Duodenal mucosa (tissue), 2 donors: ENCODE measurements around the gene KIRREL1.
A peak's percentile ranks its signal among the peaks of the same experiment; 100 is the strongest.

ENCODE experiments used
- H3K27ac ChIP-seq: one replicate; pipeline ENCODE4 v1.7.0; 2013; ENCODE audit warnings: low read depth, low read length
- H3K27me3 ChIP-seq, 2 donors: one replicate each; pipeline ENCODE4 v1.7.0; 2013; ENCODE audit warnings: low read length in 2 of 2, control low read depth in 1 of 2; ENCODE audit not compliant: insufficient read depth in 2 of 2, control insufficient read depth in 1 of 2
- H3K36me3 ChIP-seq, 2 donors: one replicate each; pipeline ENCODE4 v1.7.0; 2013; ENCODE audit warnings: low read length in 2 of 2, control low read depth in 1 of 2; ENCODE audit not compliant: insufficient read depth in 2 of 2, control insufficient read depth in 1 of 2
- H3K4me1 ChIP-seq, 2 donors: one replicate each; pipeline ENCODE4 v1.7.0; 2013; ENCODE audit warnings: low read length in 2 of 2, control low read depth in 1 of 2; ENCODE audit not compliant: insufficient read depth in 2 of 2, control insufficient read depth in 1 of 2
- H3K4me3 ChIP-seq, 2 donors: one replicate each; pipeline ENCODE4 v1.7.0; 2013; ENCODE audit warnings: low read length in 2 of 2, low read depth in 1 of 2
- H3K9ac ChIP-seq, 2 donors: one replicate each; pipeline ENCODE4 v1.7.0; 2013; ENCODE audit warnings: low read length in 2 of 2, low read depth in 1 of 2
- H3K9me3 ChIP-seq, 2 donors: one replicate each; pipeline ENCODE4 v1.7.0; 2013; ENCODE audit warnings: low read length in 2 of 2, control low read depth in 1 of 2; ENCODE audit not compliant: control insufficient read depth in 1 of 2

The KIRREL1 gene

DNA sequence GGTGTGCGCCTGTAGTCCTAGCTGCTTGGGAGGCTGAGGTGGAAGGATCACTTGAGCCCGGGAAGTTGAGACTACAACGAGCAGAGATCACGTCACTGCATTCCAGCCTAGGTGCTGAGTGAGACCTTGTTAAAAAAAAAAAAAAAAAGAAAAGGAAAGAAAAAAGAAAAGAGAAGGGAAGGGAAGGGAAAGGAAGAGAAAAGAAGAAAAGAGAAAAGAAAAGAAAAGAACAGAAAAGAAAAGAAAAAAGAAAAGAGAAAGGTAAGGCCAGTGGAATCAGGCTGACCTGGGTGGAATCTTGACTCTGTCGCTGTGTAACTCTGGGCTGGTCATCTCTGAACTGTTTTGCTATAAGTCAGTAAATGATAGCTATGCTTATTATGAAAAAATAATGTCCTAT lies 33.7 kb upstream of the KIRREL1 start:
- peaks cover 0 to 2% of the 10 kb centered on the region in 2 donors for H3K27me3 ChIP-seq

DNA sequence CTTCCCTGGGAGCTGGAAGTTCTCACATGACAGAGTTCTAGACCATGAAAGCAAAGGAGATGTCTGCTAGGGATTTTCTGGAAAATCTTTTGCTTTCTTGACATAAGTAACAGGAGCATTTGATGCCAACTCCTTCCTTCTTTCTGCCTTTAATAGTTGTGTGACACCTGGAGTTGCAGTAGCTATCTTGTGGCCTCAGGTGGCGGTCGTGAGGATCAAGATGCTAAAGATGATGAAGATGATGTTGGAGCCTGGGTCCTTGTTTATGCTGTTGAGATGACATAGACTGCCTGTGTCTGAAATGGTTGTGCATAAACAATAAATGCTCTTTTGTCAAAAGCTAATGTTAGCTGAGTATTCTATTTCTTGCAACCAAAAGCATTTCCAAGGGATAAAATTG lies 32.7 kb upstream of the KIRREL1 start:
- H3K4me1 ChIP-seq, result peaks cover 19 to 31% of the 10 kb centered on the region in 2 donors
- no peak overlapping the region for H3K4me3 ChIP-seq
- H3K9me3 ChIP-seq, result no peaks in the 10 kb centered on the region
- H3K36me3 ChIP-seq, result no peaks in the 10 kb centered on the region
- H3K9ac ChIP-seq, result no peak overlapping the region
- H3K27me3 ChIP-seq, result peaks cover 0 to 2% of the 10 kb centered on the region in 2 donors
- no peak overlapping the region for H3K27ac ChIP-seq

More for the DNA sequence above, 33.7 kb upstream of the KIRREL1 start:
- Histone ChIP-seq H3K4me3 (no peak overlapping the region), H3K36me3 (no peaks in the 10 kb centered on the region), H3K4me1 (peaks cover 10 to 21% of the 10 kb centered on the region in 2 donors), H3K9ac (no peak overlapping the region), H3K27ac (no peak overlapping the region), H3K9me3 (no peaks in the 10 kb centered on the region)

DNA sequence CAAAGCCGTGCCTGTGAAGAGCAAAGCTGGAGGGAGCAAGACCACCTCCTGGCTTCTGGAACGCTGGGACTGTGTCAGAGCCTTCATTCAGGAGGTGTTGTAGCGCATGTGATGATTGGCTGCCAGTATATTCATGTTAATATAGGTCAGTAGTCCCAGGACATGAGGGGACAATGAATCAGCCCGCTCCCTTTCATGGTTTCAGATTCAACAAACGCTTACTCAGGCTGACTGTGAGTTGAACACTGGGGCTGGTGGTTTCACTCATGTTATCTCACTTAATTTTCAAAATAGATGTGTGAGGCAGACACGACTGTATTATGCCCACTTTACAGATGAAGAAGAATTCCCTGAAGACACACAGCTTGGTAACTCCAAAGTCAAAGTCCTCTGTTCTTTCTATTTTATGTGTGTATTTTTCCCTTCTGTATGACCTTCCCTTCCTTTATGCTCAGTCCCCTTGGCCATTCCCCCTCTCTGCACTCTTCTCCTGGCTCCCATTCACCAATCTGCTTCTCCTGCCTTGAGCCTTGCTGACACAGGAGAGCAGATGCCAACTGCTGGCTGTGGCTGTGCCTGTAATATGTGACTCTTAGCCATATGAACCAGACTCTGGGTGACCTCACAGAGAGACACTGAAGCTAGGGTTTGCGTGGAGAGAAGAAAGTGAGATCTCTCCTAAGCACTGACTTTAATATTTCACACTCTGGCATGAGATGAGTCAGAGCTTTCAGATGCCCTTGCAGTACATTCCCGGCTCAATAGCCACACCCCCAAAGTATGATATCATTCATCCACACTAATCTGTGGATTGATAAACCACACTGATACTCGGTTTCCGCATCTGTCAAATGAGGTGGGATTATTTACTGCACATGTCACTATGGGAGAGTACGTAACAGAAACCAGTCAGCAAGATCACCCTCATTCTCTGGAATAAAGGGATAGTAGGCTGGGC lies 31.4 kb upstream of the KIRREL1 start:
- Histone ChIP-seq H3K27ac (no peak overlapping the region), H3K36me3 (no peaks in the 10 kb centered on the region), H3K4me3 (no peak overlapping the region), H3K9ac (no peak overlapping the region), H3K9me3 (no peaks in the 10 kb centered on the region), H3K27me3 (peaks cover 0 to 2% of the 10 kb centered on the region in 2 donors), H3K4me1 (peaks cover 28 to 42% of the 10 kb centered on the region in 2 donors)

DNA sequence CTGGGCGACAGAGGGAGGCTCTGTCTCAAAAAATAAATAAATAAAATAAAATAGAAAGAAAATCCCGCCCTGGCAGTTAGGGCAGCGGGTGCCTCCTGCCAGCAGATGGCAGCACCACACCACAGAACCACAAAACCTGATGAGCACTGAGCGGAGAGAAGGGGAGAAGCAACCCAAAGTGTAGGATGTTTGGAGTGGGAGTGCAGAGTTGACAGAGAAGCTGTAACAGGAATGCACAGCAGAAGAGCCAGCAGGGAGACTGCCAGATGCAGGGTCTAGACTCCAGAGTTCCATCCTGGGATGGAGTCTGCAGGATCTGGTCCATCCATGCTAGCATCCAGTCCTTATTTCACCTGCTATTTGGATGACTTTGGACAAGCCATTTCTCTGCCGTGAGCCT lies 29.7 kb upstream of the KIRREL1 start:
- no peak overlapping the region for H3K9ac ChIP-seq
- H3K4me1 ChIP-seq, result peaks cover 35 to 51% of the 10 kb centered on the region in 2 donors
- peaks cover 0 to 2% of the 10 kb centered on the region in 2 donors for H3K27me3 ChIP-seq
- no peaks in the 10 kb centered on the region for H3K36me3 ChIP-seq
- H3K27ac ChIP-seq, result no peak overlapping the region
- no peak overlapping the region for H3K4me3 ChIP-seq
- H3K9me3 ChIP-seq, result no peaks in the 10 kb centered on the region

DNA sequence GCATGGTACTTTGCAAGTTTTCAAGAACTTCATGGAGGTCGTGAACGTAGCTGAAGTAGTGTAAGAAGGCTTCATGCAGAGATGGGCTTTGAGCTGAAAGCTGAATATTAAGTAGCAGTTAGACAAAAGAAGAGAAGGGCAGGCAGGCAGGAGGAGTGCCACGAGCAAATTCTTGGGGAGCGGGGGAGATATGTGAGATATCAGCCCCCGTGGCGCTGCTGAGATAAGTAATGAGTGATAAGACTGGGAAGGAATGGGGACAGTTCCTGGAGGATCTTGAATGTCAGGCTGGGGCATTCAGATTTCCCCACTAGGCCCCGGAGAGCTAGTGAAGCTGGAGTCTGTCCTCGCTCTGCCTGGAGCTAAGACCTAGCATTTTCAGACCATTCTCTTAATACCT lies 27.9 kb upstream of the KIRREL1 start:
- Histone ChIP-seq H3K27me3 (peaks cover 0 to 2% of the 10 kb centered on the region in 2 donors), H3K9ac (peak overlapping the region; percentile 2 to 17), H3K27ac (peak overlapping the region; percentile 20), H3K4me1 (peaks cover 44 to 60% of the 10 kb centered on the region in 2 donors), H3K36me3 (no peaks in the 10 kb centered on the region), H3K9me3 (no peaks in the 10 kb centered on the region), H3K4me3 (no peak overlapping the region)

DNA sequence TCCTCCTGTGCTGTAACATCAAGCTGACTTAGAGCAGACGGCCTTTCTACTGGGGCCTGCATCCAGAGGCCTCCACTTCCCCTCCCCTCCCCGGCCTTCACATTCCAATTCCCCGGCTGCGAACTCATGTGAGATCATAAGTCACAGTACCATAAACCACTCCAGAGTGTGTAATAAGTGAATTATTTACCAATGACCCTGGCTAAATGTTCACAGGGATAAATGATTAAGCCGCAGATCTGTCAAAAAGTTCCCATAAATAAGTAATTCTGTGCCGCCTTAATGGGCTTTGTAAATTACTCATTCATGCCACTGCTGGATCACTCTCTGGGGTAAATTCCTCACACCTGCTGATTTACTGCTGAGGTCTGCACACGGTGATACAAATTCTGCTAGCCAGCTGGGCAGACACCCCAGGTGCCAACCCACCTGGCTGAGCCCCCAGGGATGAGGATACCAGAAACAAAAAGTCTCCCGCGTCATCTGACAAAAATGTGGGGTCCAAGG lies 27.4 kb upstream of the KIRREL1 start:
- H3K9me3 ChIP-seq, result no peaks in the 10 kb centered on the region
- peaks cover 44 to 60% of the 10 kb centered on the region in 2 donors for H3K4me1 ChIP-seq
- peaks cover 0 to 2% of the 10 kb centered on the region in 2 donors for H3K27me3 ChIP-seq
- H3K36me3 ChIP-seq, result no peaks in the 10 kb centered on the region
- H3K27ac ChIP-seq, result no peak overlapping the region
- H3K4me3 ChIP-seq, result no peak overlapping the region
- peak overlapping the region; percentile 2 to 17 for H3K9ac ChIP-seq

DNA sequence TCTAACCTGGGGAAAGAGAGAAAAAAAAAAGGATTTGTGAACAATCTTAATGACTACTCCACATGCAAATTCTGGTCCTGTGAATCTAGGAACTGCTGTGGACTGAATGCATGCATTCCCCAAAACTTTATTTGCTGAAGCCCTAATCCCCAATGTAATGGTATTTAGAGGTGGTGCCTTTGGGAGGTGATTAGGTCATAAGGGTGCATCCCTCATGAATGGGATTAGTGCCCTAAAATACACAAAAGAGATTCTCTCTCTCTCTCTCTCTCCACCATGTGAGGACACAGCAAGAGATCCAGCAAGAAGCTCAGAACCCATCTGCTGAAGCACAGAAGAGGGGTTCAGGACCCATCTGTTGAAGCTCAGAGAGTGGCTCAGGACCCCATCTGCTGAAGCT lies 26.2 kb upstream of the KIRREL1 start:
- H3K4me1 ChIP-seq, result peaks cover 41 to 56% of the 10 kb centered on the region in 2 donors
- no peak overlapping the region for H3K9ac ChIP-seq
- H3K27me3 ChIP-seq, result no peaks in the 10 kb centered on the region
- no peaks in the 10 kb centered on the region for H3K9me3 ChIP-seq
- H3K36me3 ChIP-seq, result no peaks in the 10 kb centered on the region
- no peak overlapping the region for H3K27ac ChIP-seq
- no peak overlapping the region for H3K4me3 ChIP-seq

DNA sequence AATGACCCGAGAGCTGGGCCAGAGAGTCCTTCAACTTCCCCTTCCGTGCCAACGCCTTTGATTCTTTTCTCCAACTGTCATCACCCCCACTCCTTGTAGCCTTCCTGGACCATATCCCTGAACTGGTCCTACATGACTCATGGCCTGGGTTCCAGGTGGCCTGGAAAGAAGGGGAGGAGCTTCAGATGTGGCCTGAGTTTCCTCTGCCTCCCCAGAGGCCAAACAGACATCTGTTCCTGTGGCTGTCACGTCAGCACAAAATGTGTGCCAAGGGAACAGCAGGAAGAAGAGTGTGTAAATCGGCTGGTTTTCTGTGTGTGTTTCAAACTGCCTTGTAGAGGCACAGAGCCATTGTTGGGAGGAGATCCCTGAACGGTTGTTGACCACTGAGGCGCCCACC lies 24.9 kb upstream of the KIRREL1 start:
- H3K27ac ChIP-seq, result no peak overlapping the region
- peaks cover 33 to 46% of the 10 kb centered on the region in 2 donors for H3K4me1 ChIP-seq
- no peaks in the 10 kb centered on the region for H3K36me3 ChIP-seq
- H3K9ac ChIP-seq, result no peak overlapping the region
- H3K27me3 ChIP-seq, result no peaks in the 10 kb centered on the region
- no peak overlapping the region for H3K4me3 ChIP-seq
- H3K9me3 ChIP-seq, result no peaks in the 10 kb centered on the region

DNA sequence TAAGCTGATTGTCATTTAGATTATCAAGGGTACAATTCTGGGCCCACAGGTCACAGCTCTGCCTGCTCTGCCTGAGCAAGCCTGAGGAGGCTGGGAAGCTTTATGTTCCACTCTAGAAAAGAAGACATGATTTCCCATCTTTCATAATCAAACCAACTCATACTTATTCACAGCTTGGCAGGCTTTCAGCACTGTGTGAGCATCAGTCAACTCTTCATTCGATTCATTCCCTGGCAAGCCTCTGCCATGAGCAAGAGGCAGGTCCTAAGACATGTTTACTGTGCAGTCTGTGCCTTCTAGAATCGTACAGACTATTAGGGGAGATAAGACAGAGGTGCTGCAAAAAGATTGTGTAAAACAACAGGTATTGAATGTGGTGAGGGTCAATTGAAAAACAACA lies 24.5 kb upstream of the KIRREL1 start:
- Histone ChIP-seq H3K4me1 (peaks cover 33 to 46% of the 10 kb centered on the region in 2 donors), H3K27me3 (no peaks in the 10 kb centered on the region), H3K9ac (peak overlapping the region in 1 of 2 donors; percentile 11), H3K36me3 (no peaks in the 10 kb centered on the region), H3K27ac (no peak overlapping the region), H3K4me3 (no peak overlapping the region), H3K9me3 (no peaks in the 10 kb centered on the region)

DNA sequence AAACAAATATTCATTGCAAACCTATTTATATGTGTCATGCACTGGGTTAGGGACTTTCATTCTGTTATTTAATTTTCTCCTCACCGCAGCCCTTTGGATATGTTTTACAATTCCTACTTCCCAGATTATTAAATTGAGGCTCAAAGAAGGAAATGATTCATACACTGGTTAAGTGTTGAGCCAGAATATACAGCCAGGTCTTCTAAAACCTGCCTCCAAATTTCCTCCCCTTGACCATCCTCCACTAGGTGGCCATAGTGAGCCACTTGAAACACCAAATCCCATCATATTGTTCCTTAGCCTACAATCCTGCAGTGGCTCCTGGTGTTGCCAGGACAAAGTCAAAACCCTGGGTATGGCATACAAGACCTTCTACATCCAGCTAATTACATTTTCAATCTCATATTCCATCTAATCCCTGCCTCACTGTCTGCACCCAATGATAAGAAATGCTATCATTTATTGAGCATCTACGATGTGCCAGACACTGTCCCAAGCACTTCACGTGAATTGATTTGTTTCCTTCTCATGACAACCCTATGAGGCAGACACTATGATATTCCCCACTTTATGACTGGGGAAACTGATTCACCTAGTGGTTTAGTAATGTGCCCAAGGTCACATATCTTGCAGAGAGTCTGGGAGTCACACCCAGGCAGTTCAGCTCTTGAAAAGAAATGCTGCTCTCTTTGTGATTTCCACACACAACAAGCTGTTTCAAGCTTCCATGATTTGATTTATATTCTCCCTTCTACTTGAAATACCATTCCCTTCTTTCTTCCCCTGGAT lies 23.6 kb upstream of the KIRREL1 start:
- Histone ChIP-seq H3K27me3 (no peaks in the 10 kb centered on the region), H3K27ac (no peak overlapping the region), H3K9ac (no peak overlapping the region), H3K4me3 (no peak overlapping the region), H3K36me3 (no peaks in the 10 kb centered on the region), H3K9me3 (no peaks in the 10 kb centered on the region), H3K4me1 (peaks cover 33 to 38% of the 10 kb centered on the region in 2 donors)
